Ramos (cell line): Measurements from ENCODE around the gene PCOLCE2.
"Not testable (repeated sequence)": the region's sequence is repeated elsewhere in the genome, so short reads cannot be mapped to it uniquely, and the experiment has no call there.

Experiments
- in situ Hi-C: fragments of 300-500 bp; cut with MboI; formaldehyde crosslinking; loops from one replicate; pipeline ENCODE4 v1.14.3; 2022; ENCODE audit warnings: low sequenced_read_pairs; ENCODE audit not compliant: unreplicated experiment

The PCOLCE2 gene

GRCh38 chr3:142902356-142902755 is 13.5 kb upstream of the PCOLCE2 start:
- in situ Hi-C loops: no loop called here

GRCh38 chr3:142898346-142899213 is 9.7 kb upstream of the PCOLCE2 start:
- in situ Hi-C loops: no loop called here

- in situ Hi-C loops: no loop called here
These were observed 8.9 kb upstream of the PCOLCE2 start for GRCh38 chr3:142897807-142898206.

GRCh38 chr3:142896996-142897395 is 8.1 kb upstream of the PCOLCE2 start:
- in situ Hi-C loops: no loop called here

- in situ Hi-C loops: no loop called here
These were observed 7.4 kb upstream of the PCOLCE2 start for GRCh38 chr3:142896201-142896755.

- in situ Hi-C loops: no loop called here
These were observed 5.6 kb upstream of the PCOLCE2 start for GRCh38 chr3:142894493-142894892.

- in situ Hi-C loops: no loop called here
These were observed 3.8 kb upstream of the PCOLCE2 start for GRCh38 chr3:142892714-142893113.

GRCh38 chr3:142890592-142890991 is 1.7 kb upstream of the PCOLCE2 start:
- in situ Hi-C loops: no loop called here

- in situ Hi-C loops: no loop called here
These were observed 530 bp upstream of the PCOLCE2 start for GRCh38 chr3:142889212-142890014.

GRCh38 chr3:142888099-142888480 is 793 bp downstream of the PCOLCE2 start:
- in situ Hi-C loops: no loop called here

- in situ Hi-C loops: no loop called here
These were observed 1.9 kb downstream of the PCOLCE2 start for GRCh38 chr3:142886940-142887339.

GRCh38 chr3:142886021-142886420 is 2.9 kb downstream of the PCOLCE2 start:
- in situ Hi-C loops: no loop called here

GRCh38 chr3:142884531-142884930 is 4.4 kb downstream of the PCOLCE2 start:
- in situ Hi-C loops: no loop called here

GRCh38 chr3:142883534-142883933 is 5.3 kb downstream of the PCOLCE2 start:
- in situ Hi-C loops: not testable (repeated sequence)

GRCh38 chr3:142881445-142882224 is 7.2 kb downstream of the PCOLCE2 start:
- in situ Hi-C loops: no loop called here

GRCh38 chr3:142878649-142879300 is 10.1 kb downstream of the PCOLCE2 start:
- in situ Hi-C loops: no loop called here

- in situ Hi-C loops: no loop called here
These were observed 12.5 kb downstream of the PCOLCE2 start for GRCh38 chr3:142876417-142876816.

- in situ Hi-C loops: no loop called here
These were observed 13.2 kb downstream of the PCOLCE2 start for GRCh38 chr3:142875583-142876207.

GRCh38 chr3:142875099-142875498 is 13.8 kb downstream of the PCOLCE2 start:
- in situ Hi-C loops: no loop called here
